ENCODE measurements around the gene MYCBP2.

GRCh38 chr13:77053192-77053591 is 273.7 kb downstream of the MYCBP2 start:
- TF ChIP-seq, protein P1, sequence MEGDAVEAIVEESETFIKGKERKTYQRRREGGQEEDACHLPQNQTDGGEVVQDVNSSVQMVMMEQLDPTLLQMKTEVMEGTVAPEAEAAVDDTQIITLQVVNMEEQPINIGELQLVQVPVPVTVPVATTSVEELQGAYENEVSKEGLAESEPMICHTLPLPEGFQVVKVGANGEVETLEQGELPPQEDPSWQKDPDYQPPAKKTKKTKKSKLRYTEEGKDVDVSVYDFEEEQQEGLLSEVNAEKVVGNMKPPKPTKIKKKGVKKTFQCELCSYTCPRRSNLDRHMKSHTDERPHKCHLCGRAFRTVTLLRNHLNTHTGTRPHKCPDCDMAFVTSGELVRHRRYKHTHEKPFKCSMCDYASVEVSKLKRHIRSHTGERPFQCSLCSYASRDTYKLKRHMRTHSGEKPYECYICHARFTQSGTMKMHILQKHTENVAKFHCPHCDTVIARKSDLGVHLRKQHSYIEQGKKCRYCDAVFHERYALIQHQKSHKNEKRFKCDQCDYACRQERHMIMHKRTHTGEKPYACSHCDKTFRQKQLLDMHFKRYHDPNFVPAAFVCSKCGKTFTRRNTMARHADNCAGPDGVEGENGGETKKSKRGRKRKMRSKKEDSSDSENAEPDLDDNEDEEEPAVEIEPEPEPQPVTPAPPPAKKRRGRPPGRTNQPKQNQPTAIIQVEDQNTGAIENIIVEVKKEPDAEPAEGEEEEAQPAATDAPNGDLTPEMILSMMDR (IDR thresholded peaks at IDR 0.05) = no peak
- TF ChIP-seq POLR2AphosphoS5 (IDR thresholded peaks at IDR 0.05) = no peak

Data from sigmoid colon (tissue), 4 donors.